Measurements from ENCODE around the gene ARHGAP25. TPM values are rescaled to one million over a fixed set of nuclear protein-coding genes. Genes with fewer than 3 reads are reported as not detected.

Gene ARHGAP25
- total RNA-seq, 1 donor from 2014 or later = 0.50 TPM

GRCh38 chr2:68726100-68726499 is 8.5 kb upstream of the ARHGAP25 start:
- Mint-ChIP-seq H3K9me3 (ENCODE audit: low read depth) (no peaks in the 10 kb centered on the region), H3K27me3 (ENCODE audit: low read depth) (no peaks in the 10 kb centered on the region)

GRCh38 chr2:68726608-68727367 is 7.8 kb upstream of the ARHGAP25 start:
- Mint-ChIP-seq H3K4me1 (ENCODE audit: low read depth) (peaks cover 1% of the 10 kb centered on the region), H3K36me3 (ENCODE audit: low read depth) (no peaks in the 10 kb centered on the region), H3K27ac (ENCODE audit: unreplicated experiment) (no peak overlapping the region), H3K4me3 (ENCODE audit: unreplicated experiment) (no peak overlapping the region), H3K27me3 (ENCODE audit: low read depth) (no peaks in the 10 kb centered on the region), H3K9me3 (ENCODE audit: low read depth) (no peaks in the 10 kb centered on the region)
- no peak for DNase-seq (ENCODE audit: low spot score)
- TF ChIP-seq CTCF (IDR thresholded peaks at IDR 0.05) = no peak

More at GRCh38 chr2:68726100-68726499, 8.5 kb upstream of the ARHGAP25 start:
- no peak for DNase-seq (ENCODE audit: low spot score)
- Mint-ChIP-seq H3K27ac (ENCODE audit: unreplicated experiment) (no peak overlapping the region), H3K4me1 (ENCODE audit: low read depth) (peaks cover 2% of the 10 kb centered on the region), H3K4me3 (ENCODE audit: unreplicated experiment) (no peak overlapping the region), H3K36me3 (ENCODE audit: low read depth) (no peaks in the 10 kb centered on the region)
- TF ChIP-seq CTCF (IDR thresholded peaks at IDR 0.05) = no peak

- Mint-ChIP-seq H3K4me3 (ENCODE audit: unreplicated experiment) (no peak overlapping the region), H3K27ac (ENCODE audit: unreplicated experiment) (no peak overlapping the region), H3K9me3 (ENCODE audit: low read depth) (no peaks in the 10 kb centered on the region), H3K4me1 (ENCODE audit: low read depth) (no peaks in the 10 kb centered on the region), H3K36me3 (ENCODE audit: low read depth) (no peaks in the 10 kb centered on the region), H3K27me3 (ENCODE audit: low read depth) (no peaks in the 10 kb centered on the region)
- no peak for DNase-seq (ENCODE audit: low spot score)
- TF ChIP-seq CTCF (IDR thresholded peaks at IDR 0.05) = no peak
These were observed 6.8 kb upstream of the ARHGAP25 start for GRCh38 chr2:68727683-68728375.

- H3K4me1 Mint-ChIP-seq (ENCODE audit: low read depth) = no peaks in the 10 kb centered on the region
- H3K4me3 Mint-ChIP-seq (ENCODE audit: unreplicated experiment) = no peak overlapping the region
- DNase-seq (ENCODE audit: low spot score) = no peak
- no peak for TF ChIP-seq CTCF (IDR thresholded peaks at IDR 0.05)
- H3K27ac Mint-ChIP-seq (ENCODE audit: unreplicated experiment) = no peak overlapping the region
- H3K9me3 Mint-ChIP-seq (ENCODE audit: low read depth) = no peaks in the 10 kb centered on the region
- no peaks in the 10 kb centered on the region for H3K27me3 Mint-ChIP-seq (ENCODE audit: low read depth)
- no peaks in the 10 kb centered on the region for H3K36me3 Mint-ChIP-seq (ENCODE audit: low read depth)
These were observed 3.8 kb upstream of the ARHGAP25 start for GRCh38 chr2:68730828-68731227.

- Mint-ChIP-seq H3K36me3 (ENCODE audit: low read depth) (no peaks in the 10 kb centered on the region), H3K27me3 (ENCODE audit: low read depth) (no peaks in the 10 kb centered on the region), H3K27ac (ENCODE audit: unreplicated experiment) (no peak overlapping the region), H3K4me1 (ENCODE audit: low read depth) (no peaks in the 10 kb centered on the region), H3K4me3 (ENCODE audit: unreplicated experiment) (no peak overlapping the region), H3K9me3 (ENCODE audit: low read depth) (no peaks in the 10 kb centered on the region)
- DNase-seq (ENCODE audit: low spot score) = no peak
- TF ChIP-seq CTCF (IDR thresholded peaks at IDR 0.05) = no peak
These were observed 2.3 kb upstream of the ARHGAP25 start for GRCh38 chr2:68732036-68732932.
